CD14-positive monocyte (primary cell): Measurements from ENCODE around the gene ADSS1. TPM values are rescaled to one million over a fixed set of nuclear protein-coding genes. Genes with fewer than 3 reads are reported as not detected.
A peak's percentile ranks its signal among the peaks of the same experiment; 100 is the strongest.

Experiments used
- DNase-seq, 3 donors: peaks; one replicate each; pipeline ENCODE4 v3.0.0-alpha.2; 2011 to 2022
- H2AFZ ChIP-seq: 2 replicates; pipeline ENCODE4 v1.6.0; 2012; ENCODE audit warnings: mild to moderate bottlenecking, low read depth, low read length, inconsistent platforms; ENCODE audit not compliant: insufficient read depth, poor library complexity, severe bottlenecking
- H3K27ac ChIP-seq, 2 donors: 1 replicate in 1 of 2; 2 replicates in 1 of 2; pipeline ENCODE4 v1.5.1; 2012 to 2013; ENCODE audit warnings: low read length in 2 of 2, control low read depth in 1 of 2, inconsistent platforms in 1 of 2, low read depth in 1 of 2, mild to moderate bottlenecking in 1 of 2
- H3K27me3 ChIP-seq, 2 donors: one replicate each; pipeline versions ENCODE4 v1.6.0 to v1.6.1; 2011 to 2013; ENCODE audit warnings: low read length in 2 of 2; ENCODE audit not compliant: control insufficient read depth in 2 of 2, insufficient read depth in 2 of 2
- H3K36me3 ChIP-seq, 2 donors: replicated peaks in 1 of 2; 1 replicate in 1 of 2; 2 replicates in 1 of 2; pipeline versions ENCODE4 v1.5.1 to v1.6.1; 2012 to 2013; ENCODE audit warnings: low read length in 2 of 2, control low read depth in 1 of 2, inconsistent platforms in 1 of 2, mild to moderate bottlenecking in 1 of 2; ENCODE audit not compliant: insufficient read depth in 2 of 2, control insufficient read depth in 1 of 2
- H3K4me1 ChIP-seq, 2 donors: 1 replicate in 1 of 2; 2 replicates in 1 of 2; pipeline versions ENCODE4 v1.5.1 to v1.6.1; 2012 to 2013; ENCODE audit warnings: low read length in 2 of 2, control low read depth in 1 of 2, inconsistent platforms in 1 of 2, mild to moderate bottlenecking in 1 of 2, moderate library complexity in 1 of 2; ENCODE audit not compliant: insufficient read depth in 2 of 2, control insufficient read depth in 1 of 2
- H3K4me2 ChIP-seq: replicated peaks from 2 replicates; pipeline ENCODE3; 2012; ENCODE audit warnings: low read length, moderate library complexity, mild to moderate bottlenecking; ENCODE audit not compliant: poor library complexity, severe bottlenecking; ENCODE audit errors: extremely low read depth
- H3K4me3 ChIP-seq, 3 experiments: fragments of 200-600 bp in 1 of 3; sonication (generic) in 1 of 3; replicated peaks in 1 of 3; 1 replicate in 2 of 3; 2 replicates in 1 of 3; pipeline ENCODE4 v1.5.1; 2011 to 2013; ENCODE audit warnings: low read length in 3 of 3, mild to moderate bottlenecking in 3 of 3, control low read depth in 2 of 3, low read depth in 2 of 3, inconsistent platforms in 1 of 3, moderate library complexity in 1 of 3
- H3K79me2 ChIP-seq: 2 replicates; pipeline ENCODE4 v1.6.0; 2012; ENCODE audit warnings: mild to moderate bottlenecking, control low read depth, inconsistent platforms, low read length, moderate library complexity; ENCODE audit not compliant: insufficient read depth
- H3K9ac ChIP-seq: 2 replicates; pipeline ENCODE4 v1.6.0; 2017; ENCODE audit warnings: low read length, mild to moderate bottlenecking; ENCODE audit not compliant: insufficient read depth, poor library complexity, severe bottlenecking
- H3K9me3 ChIP-seq, 2 donors: replicated peaks in 1 of 2; 1 replicate in 1 of 2; 2 replicates in 1 of 2; pipeline versions ENCODE4 v1.5.1 to v1.6.1; 2012 to 2013; ENCODE audit warnings: low read length in 2 of 2, control low read depth in 1 of 2; ENCODE audit not compliant: control insufficient read depth in 1 of 2, insufficient read depth in 1 of 2
- H4K20me1 ChIP-seq: 2 replicates; pipeline ENCODE4 v1.6.0; 2012; ENCODE audit warnings: mild to moderate bottlenecking, low read length, control low read depth, moderate library complexity; ENCODE audit not compliant: insufficient read depth
- H3K27ac Mint-ChIP-seq, 7 donors: one replicate each; pipeline ENCODE4 v1.8.0; 2020; ENCODE audit warnings: mild to moderate bottlenecking in 7 of 7, mixed read lengths in 7 of 7, moderate library complexity in 6 of 7, inconsistent platforms in 2 of 7
- H3K27me3 Mint-ChIP-seq, 3 donors: one replicate each; pipeline ENCODE4 v1.8.0; 2021 to 2022; ENCODE audit warnings: low read depth in 3 of 3, mild to moderate bottlenecking in 3 of 3, mixed read lengths in 3 of 3, moderate library complexity in 3 of 3, inconsistent platforms in 1 of 3
- H3K36me3 Mint-ChIP-seq, 2 donors: one replicate each; pipeline ENCODE4 v1.8.0; 2020; ENCODE audit warnings: mixed read lengths in 2 of 2, inconsistent platforms in 1 of 2, mild to moderate bottlenecking in 1 of 2
- H3K4me1 Mint-ChIP-seq: one replicate; pipeline ENCODE4 v1.8.0; 2020; ENCODE audit warnings: mild to moderate bottlenecking, mixed read lengths
- H3K4me3 Mint-ChIP-seq, 2 donors: one replicate each; pipeline ENCODE4 v1.8.0; 2020; ENCODE audit warnings: mild to moderate bottlenecking in 2 of 2, mixed read lengths in 2 of 2, moderate library complexity in 1 of 2
- H3K9me3 Mint-ChIP-seq, 7 donors: one replicate each; pipeline ENCODE4 v1.8.0; 2020 to 2022; ENCODE audit warnings: mixed read lengths in 7 of 7, mild to moderate bottlenecking in 6 of 7, moderate library complexity in 6 of 7, inconsistent platforms in 2 of 7
- WGBS: methylation state at CpG from one replicate; pipeline ENCODE4 v1.1.5; 2013; ENCODE audit warnings: missing lambda C conversion rate; ENCODE audit not compliant: insufficient coverage; 5-methylcytosine and 5-hydroxymethylcytosine counted together
- intact Hi-C, 2 donors: fragments of 100-400 bp; cut with micrococcal nuclease; formaldehyde crosslinking; loops; one replicate each; pipeline versions ENCODE4 v1.15.0 to v1.15.1; 2023
- polyA plus RNA-seq, 3 donors: library from polyadenylated mRNA; depleted of rRNA in 1 of 3; unstranded in 2 of 3; stranded (reverse) in 1 of 3; fragments of 300-500 nt in 2 of 3; fragments of >200 nt in 1 of 3; fragmentation: Illumina TruSeq in 2 of 3; gene quantifications; 1 replicate in 2 of 3; 2 replicates in 1 of 3; pipeline ENCODE4 v1.2.3, GENCODE V29; 2012 to 2021
- TF ChIP-seq, protein P1 (sequence below): fragments of 200-600 bp; IDR thresholded peaks from one replicate; pipeline ENCODE4 v1.8.0; 2022; ENCODE audit warnings: antibody characterized with exemption, mild to moderate bottlenecking

The ADSS1 gene
- polyA plus RNA-seq, 3 donors, result 0.61 to 3.7 (median 0.64) TPM

DNA sequence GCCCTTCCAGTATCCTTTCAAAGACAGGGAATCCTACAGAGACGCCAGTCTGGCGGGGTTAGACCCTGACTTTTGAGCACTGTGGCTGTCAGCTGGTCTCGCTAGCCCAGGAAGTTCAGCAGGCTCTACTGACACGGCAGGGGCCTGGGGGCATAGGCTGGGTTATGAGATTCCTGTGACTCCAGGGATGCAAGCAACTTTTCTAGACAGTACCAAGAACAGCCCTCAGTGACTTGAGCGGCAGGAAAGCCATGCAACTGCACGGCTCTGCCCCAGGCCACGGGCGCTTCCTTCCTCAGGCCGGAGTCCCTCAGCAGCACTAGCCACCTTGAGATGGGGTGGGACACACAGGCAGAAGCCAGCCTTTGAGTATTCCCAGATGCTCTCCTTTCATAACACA lies 23.8 kb downstream of the ADSS1 start:
- H3K9ac ChIP-seq, result no peak overlapping the region
- Mint-ChIP-seq H3K27me3 (no peaks in the 10 kb centered on the region), H3K9me3 (peaks cover 0 to 8% (median 2%) of the 10 kb centered on the region in 7 donors), H3K4me1 (peaks cover 17% of the 10 kb centered on the region), H3K4me3 (no peak overlapping the region), H3K36me3 (peaks cover 0 to 4% of the 10 kb centered on the region in 2 donors), H3K27ac (no peak overlapping the region)
- DNase-seq, result no peak
- 60% methylated on average over 9 of the region's 9 CpGs for WGBS
- no peaks in the 10 kb centered on the region for H3K79me2 ChIP-seq
- H4K20me1 ChIP-seq, result no peaks in the 10 kb centered on the region
- TF ChIP-seq, protein P1, sequence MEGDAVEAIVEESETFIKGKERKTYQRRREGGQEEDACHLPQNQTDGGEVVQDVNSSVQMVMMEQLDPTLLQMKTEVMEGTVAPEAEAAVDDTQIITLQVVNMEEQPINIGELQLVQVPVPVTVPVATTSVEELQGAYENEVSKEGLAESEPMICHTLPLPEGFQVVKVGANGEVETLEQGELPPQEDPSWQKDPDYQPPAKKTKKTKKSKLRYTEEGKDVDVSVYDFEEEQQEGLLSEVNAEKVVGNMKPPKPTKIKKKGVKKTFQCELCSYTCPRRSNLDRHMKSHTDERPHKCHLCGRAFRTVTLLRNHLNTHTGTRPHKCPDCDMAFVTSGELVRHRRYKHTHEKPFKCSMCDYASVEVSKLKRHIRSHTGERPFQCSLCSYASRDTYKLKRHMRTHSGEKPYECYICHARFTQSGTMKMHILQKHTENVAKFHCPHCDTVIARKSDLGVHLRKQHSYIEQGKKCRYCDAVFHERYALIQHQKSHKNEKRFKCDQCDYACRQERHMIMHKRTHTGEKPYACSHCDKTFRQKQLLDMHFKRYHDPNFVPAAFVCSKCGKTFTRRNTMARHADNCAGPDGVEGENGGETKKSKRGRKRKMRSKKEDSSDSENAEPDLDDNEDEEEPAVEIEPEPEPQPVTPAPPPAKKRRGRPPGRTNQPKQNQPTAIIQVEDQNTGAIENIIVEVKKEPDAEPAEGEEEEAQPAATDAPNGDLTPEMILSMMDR, result no peak
- no peaks in the 10 kb centered on the region for H3K27me3 ChIP-seq
- H3K4me3 ChIP-seq, result no peak overlapping the region
- no peak overlapping the region for H3K27ac ChIP-seq
- H3K4me2 ChIP-seq, result no peak overlapping the region
- peaks cover 6 to 25% of the 10 kb centered on the region in 2 donors for H3K4me1 ChIP-seq
- H3K36me3 ChIP-seq, result no peaks in the 10 kb centered on the region
- peak overlapping the region; percentile 41 for H2AFZ ChIP-seq
- intact Hi-C loops, result no loop called here
- no peaks in the 10 kb centered on the region for H3K9me3 ChIP-seq

GRCh38 chr14:104749111-104749649 lies 25.2 kb downstream of the ADSS1 start:
- Mint-ChIP-seq H3K4me1 (peaks cover 24% of the 10 kb centered on the region), H3K27ac (peak overlapping the region in 1 of 7 donors; percentile 71), H3K4me3 (no peak overlapping the region), H3K9me3 (peaks cover 0 to 8% (median 2%) of the 10 kb centered on the region in 7 donors), H3K27me3 (no peaks in the 10 kb centered on the region), H3K36me3 (peaks cover 0 to 4% of the 10 kb centered on the region in 2 donors)
- Histone ChIP-seq H3K27me3 (no peaks in the 10 kb centered on the region), H3K79me2 (peaks cover 12% of the 10 kb centered on the region), H3K9ac (no peak overlapping the region), H3K9me3 (no peaks in the 10 kb centered on the region), H3K4me1 (peaks cover 14 to 35% of the 10 kb centered on the region in 2 donors), H3K36me3 (no peaks in the 10 kb centered on the region), H4K20me1 (peaks cover 2% of the 10 kb centered on the region), H3K4me3 (no peak overlapping the region), H2AFZ (no peak overlapping the region), H3K27ac (no peak overlapping the region), H3K4me2 (no peak overlapping the region)
- intact Hi-C loops, result no loop called here
- 44% methylated on average over 9 of the region's 11 CpGs for whole genome bisulfite sequencing
- no peak for DNase-seq
- TF ChIP-seq, protein P1, result no peak
